ENCODE data around the gene TLR4.

TLR4 gene

GRCh38 chr9:117707561-117707960 lies 3.4 kb downstream of the TLR4 start:
- Histone ChIP-seq H3K27me3 (no peaks in the 10 kb centered on the region), H3K4me3 (ENCODE audit: low read depth in 1 of 2, low read length in 1 of 2) (peak overlapping the region; percentile 82 to 83), H3K27ac (peak overlapping the region; percentile 96), H3K9me3 (no peaks in the 10 kb centered on the region), H3K36me3 (peaks cover 58% of the 10 kb centered on the region), H3K4me1 (ENCODE audit: control insufficient read depth in 1 of 2, insufficient read depth in 1 of 2, low read depth in 1 of 2, low read length in 1 of 2) (peaks cover 53 to 64% of the 10 kb centered on the region in 2 experiments)
- TF ChIP-seq CTCF (IDR thresholded peaks at IDR 0.05): no peak

GRCh38 chr9:117709936-117710335 lies 5.7 kb downstream of the TLR4 start:
- Histone ChIP-seq H3K27me3 (no peaks in the 10 kb centered on the region), H3K4me3 (ENCODE audit: low read depth in 1 of 2, low read length in 1 of 2) (no peak overlapping the region), H3K27ac (peak overlapping the region; percentile 68), H3K36me3 (peaks cover 82% of the 10 kb centered on the region), H3K9me3 (no peaks in the 10 kb centered on the region), H3K4me1 (ENCODE audit: control insufficient read depth in 1 of 2, insufficient read depth in 1 of 2, low read depth in 1 of 2, low read length in 1 of 2) (peaks cover 34 to 55% of the 10 kb centered on the region in 2 experiments)
- TF ChIP-seq CTCF (IDR thresholded peaks at IDR 0.05): no peak

- TF ChIP-seq CTCF (IDR thresholded peaks at IDR 0.05): peak; percentile 14
- no peaks in the 10 kb centered on the region for H3K27me3 ChIP-seq
- no peak overlapping the region for H3K4me3 ChIP-seq (ENCODE audit: low read depth in 1 of 2, low read length in 1 of 2)
- peaks cover 86% of the 10 kb centered on the region for H3K36me3 ChIP-seq
- H3K9me3 ChIP-seq: no peaks in the 10 kb centered on the region
- peaks cover 38 to 75% of the 10 kb centered on the region in 2 experiments for H3K4me1 ChIP-seq (ENCODE audit: control insufficient read depth in 1 of 2, insufficient read depth in 1 of 2, low read depth in 1 of 2, low read length in 1 of 2)
- H3K27ac ChIP-seq: peak overlapping the region; percentile 68
These were observed 10.1 kb downstream of the TLR4 start for GRCh38 chr9:117714282-117714681.

DNA sequence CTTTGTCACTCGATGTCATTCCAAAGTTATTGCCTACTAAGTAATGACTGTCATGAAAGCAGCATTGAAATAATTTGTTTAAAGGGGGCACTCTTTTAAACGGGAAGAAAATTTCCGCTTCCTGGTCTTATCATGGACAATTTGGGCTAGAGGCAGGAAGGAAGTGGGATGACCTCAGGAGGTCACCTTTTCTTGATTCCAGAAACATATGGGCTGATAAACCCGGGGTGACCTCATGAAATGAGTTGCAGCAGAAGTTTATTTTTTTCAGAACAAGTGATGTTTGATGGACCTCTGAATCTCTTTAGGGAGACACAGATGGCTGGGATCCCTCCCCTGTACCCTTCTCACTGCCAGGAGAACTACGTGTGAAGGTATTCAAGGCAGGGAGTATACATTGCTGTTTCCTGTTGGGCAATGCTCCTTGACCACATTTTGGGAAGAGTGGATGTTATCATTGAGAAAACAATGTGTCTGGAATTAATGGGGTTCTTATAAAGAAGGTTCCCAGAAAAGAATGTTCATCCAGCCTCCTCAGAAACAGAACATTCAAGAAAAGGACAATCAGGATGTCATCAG lies 11.3 kb downstream of the TLR4 start:
- Histone ChIP-seq H3K27ac (peak overlapping the region; percentile 68), H3K4me3 (ENCODE audit: low read depth in 1 of 2, low read length in 1 of 2) (peak overlapping the region in 1 of 2 experiments; percentile 8), H3K27me3 (no peaks in the 10 kb centered on the region), H3K36me3 (peaks cover 74% of the 10 kb centered on the region), H3K9me3 (no peaks in the 10 kb centered on the region), H3K4me1 (ENCODE audit: control insufficient read depth in 1 of 2, insufficient read depth in 1 of 2, low read depth in 1 of 2, low read length in 1 of 2) (peaks cover 50 to 77% of the 10 kb centered on the region in 2 experiments)
- no peak for TF ChIP-seq CTCF (IDR thresholded peaks at IDR 0.05)

DNA sequence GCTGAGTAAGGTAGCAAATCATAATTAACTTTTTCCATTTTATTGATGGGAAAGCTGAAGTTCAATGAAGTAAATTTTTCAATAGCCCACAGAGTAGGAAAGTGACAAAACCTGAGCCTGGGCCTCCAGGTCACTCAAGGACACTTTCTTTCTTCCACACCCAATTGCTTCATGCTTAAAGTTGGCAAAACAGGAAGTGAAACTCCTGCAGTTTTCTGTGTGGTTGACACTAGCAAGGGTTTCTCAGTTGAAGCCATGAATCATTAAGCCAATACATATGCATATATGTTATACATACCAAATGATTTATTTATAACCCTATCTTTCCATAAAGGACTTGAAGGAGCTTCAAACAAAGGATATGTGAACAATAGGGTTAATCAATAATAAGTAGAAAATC lies 13.9 kb downstream of the TLR4 start:
- Histone ChIP-seq H3K9me3 (no peaks in the 10 kb centered on the region), H3K4me1 (ENCODE audit: control insufficient read depth in 1 of 2, insufficient read depth in 1 of 2, low read depth in 1 of 2, low read length in 1 of 2) (peaks cover 73 to 88% of the 10 kb centered on the region in 2 experiments), H3K27me3 (no peaks in the 10 kb centered on the region), H3K36me3 (peaks cover 48% of the 10 kb centered on the region), H3K4me3 (ENCODE audit: low read depth in 1 of 2, low read length in 1 of 2) (peak overlapping the region in 1 of 2 experiments; percentile 44), H3K27ac (peak overlapping the region; percentile 93)
- no peak for TF ChIP-seq CTCF (IDR thresholded peaks at IDR 0.05)
